ENCODE data around the gene ERCC6L2. TPM values are rescaled to one million over a fixed set of nuclear protein-coding genes. Genes with fewer than 3 reads are reported as not detected.

Gene ERCC6L2
- total RNA-seq, 1 donor from 2014 or later: 35.8 TPM

DNA sequence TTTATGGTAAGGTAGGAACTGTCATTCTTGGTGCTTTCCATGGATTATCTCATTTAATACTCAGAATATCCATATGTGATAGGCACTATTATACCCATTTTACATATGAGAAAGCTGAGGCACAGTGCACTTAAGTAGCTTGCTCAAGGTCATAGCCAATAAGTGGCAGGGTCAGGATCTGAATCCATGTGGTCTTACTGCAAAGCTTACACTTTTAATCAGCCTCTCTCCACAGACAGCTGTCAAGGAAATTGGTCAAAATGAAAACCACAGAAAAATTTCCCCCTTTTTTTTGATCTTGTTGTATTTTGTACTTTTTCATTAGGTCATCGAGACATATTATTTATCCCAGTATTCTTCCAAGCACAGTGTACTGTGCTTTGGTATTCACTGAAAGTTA lies 78.5 kb downstream of the ERCC6L2 start:
- Mint-ChIP-seq H3K27me3 (ENCODE audit: low read depth) (no peaks in the 10 kb centered on the region), H3K36me3 (ENCODE audit: low read depth) (peaks cover 39% of the 10 kb centered on the region), H3K9me3 (ENCODE audit: low read depth) (peaks cover 8% of the 10 kb centered on the region), H3K4me3 (ENCODE audit: unreplicated experiment) (no peak overlapping the region), H3K27ac (ENCODE audit: unreplicated experiment) (no peak overlapping the region), H3K4me1 (ENCODE audit: low read depth) (no peaks in the 10 kb centered on the region)
- TF ChIP-seq CTCF (IDR thresholded peaks at IDR 0.05): no peak
- no peak for DNase-seq (ENCODE audit: low spot score)

DNA sequence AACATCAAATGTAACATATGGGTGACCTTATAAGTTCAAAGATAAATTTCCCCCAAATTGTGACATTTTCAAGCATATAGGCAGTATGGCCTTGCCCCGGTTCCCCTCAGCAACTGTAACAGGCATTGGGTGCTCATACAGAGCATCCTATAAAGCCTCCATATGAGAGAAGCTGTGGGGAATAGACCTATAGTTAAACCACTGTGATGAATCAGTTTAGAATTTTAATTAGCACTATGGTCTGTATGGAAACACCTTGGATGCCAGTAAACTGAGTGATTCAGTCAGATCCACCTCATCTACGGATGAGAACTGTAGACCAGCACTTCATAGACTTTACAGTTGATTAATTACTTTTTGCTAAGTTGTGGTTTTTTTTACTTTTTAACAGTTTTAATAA lies 79.4 kb downstream of the ERCC6L2 start:
- no peak for DNase-seq (ENCODE audit: low spot score)
- peaks cover 4% of the 10 kb centered on the region for H3K9me3 Mint-ChIP-seq (ENCODE audit: low read depth)
- no peak overlapping the region for H3K27ac Mint-ChIP-seq (ENCODE audit: unreplicated experiment)
- H3K27me3 Mint-ChIP-seq (ENCODE audit: low read depth): no peaks in the 10 kb centered on the region
- TF ChIP-seq CTCF (IDR thresholded peaks at IDR 0.05): no peak
- no peaks in the 10 kb centered on the region for H3K4me1 Mint-ChIP-seq (ENCODE audit: low read depth)
- H3K36me3 Mint-ChIP-seq (ENCODE audit: low read depth): peaks cover 35% of the 10 kb centered on the region
- H3K4me3 Mint-ChIP-seq (ENCODE audit: unreplicated experiment): no peak overlapping the region

GRCh38 chr9:95962936-95963335 lies 87.4 kb downstream of the ERCC6L2 start:
- H3K27ac Mint-ChIP-seq (ENCODE audit: unreplicated experiment): no peak overlapping the region
- peaks cover 5% of the 10 kb centered on the region for H3K9me3 Mint-ChIP-seq (ENCODE audit: low read depth)
- H3K4me3 Mint-ChIP-seq (ENCODE audit: unreplicated experiment): no peak overlapping the region
- H3K27me3 Mint-ChIP-seq (ENCODE audit: low read depth): no peaks in the 10 kb centered on the region
- TF ChIP-seq CTCF (IDR thresholded peaks at IDR 0.05): no peak
- peaks cover 22% of the 10 kb centered on the region for H3K36me3 Mint-ChIP-seq (ENCODE audit: low read depth)
- DNase-seq (ENCODE audit: low spot score): no peak
- peaks cover 7% of the 10 kb centered on the region for H3K4me1 Mint-ChIP-seq (ENCODE audit: low read depth)

GRCh38 chr9:95963659-95964058 lies 88.2 kb downstream of the ERCC6L2 start:
- H3K27me3 Mint-ChIP-seq (ENCODE audit: low read depth): no peaks in the 10 kb centered on the region
- peaks cover 7% of the 10 kb centered on the region for H3K4me1 Mint-ChIP-seq (ENCODE audit: low read depth)
- peaks cover 18% of the 10 kb centered on the region for H3K36me3 Mint-ChIP-seq (ENCODE audit: low read depth)
- H3K9me3 Mint-ChIP-seq (ENCODE audit: low read depth): peaks cover 5% of the 10 kb centered on the region
- no peak for TF ChIP-seq CTCF (IDR thresholded peaks at IDR 0.05)
- no peak overlapping the region for H3K27ac Mint-ChIP-seq (ENCODE audit: unreplicated experiment)
- H3K4me3 Mint-ChIP-seq (ENCODE audit: unreplicated experiment): no peak overlapping the region
- DNase-seq (ENCODE audit: low spot score): no peak

GRCh38 chr9:95966306-95966705 lies 90.8 kb downstream of the ERCC6L2 start:
- Mint-ChIP-seq H3K4me1 (ENCODE audit: low read depth) (peaks cover 7% of the 10 kb centered on the region), H3K27me3 (ENCODE audit: low read depth) (no peaks in the 10 kb centered on the region), H3K36me3 (ENCODE audit: low read depth) (peaks cover 7% of the 10 kb centered on the region), H3K9me3 (ENCODE audit: low read depth) (no peaks in the 10 kb centered on the region), H3K4me3 (ENCODE audit: unreplicated experiment) (no peak overlapping the region), H3K27ac (ENCODE audit: unreplicated experiment) (no peak overlapping the region)
- no peak for TF ChIP-seq CTCF (IDR thresholded peaks at IDR 0.05)
- DNase-seq (ENCODE audit: low spot score): no peak

All from chondrocyte (in vitro differentiated cells).